SH-SY5Y (cell line): Measurements from ENCODE around the gene RELL1.

Experiments used
- GATA2 ChIP-seq: IDR thresholded peaks from 2 replicates; pipeline ENCODE4 v1.6.1; 2011; ENCODE audit warnings: mild to moderate bottlenecking, low read depth, low read length
- GATA3 ChIP-seq: IDR thresholded peaks from 2 replicates; pipeline ENCODE4 v1.6.1; 2011; ENCODE audit warnings: low read depth, mild to moderate bottlenecking, low read length, moderate library complexity

DNA sequence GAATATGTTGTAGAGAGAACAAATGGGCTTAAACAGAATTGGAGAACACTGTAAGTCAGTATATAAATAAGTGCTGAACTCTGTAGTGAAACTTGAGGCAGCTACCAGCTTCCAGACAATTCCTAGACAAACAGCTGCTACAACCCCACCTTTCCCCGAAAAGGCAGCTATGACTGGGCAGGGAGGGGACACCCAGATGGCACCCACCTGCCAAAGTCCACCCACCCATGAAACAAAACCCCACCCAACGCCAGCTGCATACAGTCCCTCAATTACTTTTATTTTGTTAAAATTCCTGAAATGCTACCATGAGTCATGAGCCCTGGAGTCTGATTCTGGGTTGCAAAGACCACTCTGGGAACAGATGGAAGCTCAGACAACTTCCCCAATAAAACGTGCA, 24.4 kb downstream of the RELL1 start:
- TF ChIP-seq GATA2 (no peak), GATA3 (no peak)
